Colonic mucosa (tissue), 4 donors: ENCODE data around the gene OMA1. TPM values are rescaled to one million over a fixed set of nuclear protein-coding genes. Genes with fewer than 3 reads are reported as not detected.
"Not testable (repeated sequence)": the region's sequence is repeated elsewhere in the genome, so short reads cannot be mapped to it uniquely, and the experiment has no call there.

ENCODE experiments used
- DNase-seq: peaks from one replicate; pipeline ENCODE4 v3.0.0-alpha.2; 2020
- H3K27ac ChIP-seq: fragments of 200-600 bp; one replicate; pipeline ENCODE4 v1.8.0; 2021
- H3K27me3 ChIP-seq: fragments of 200-600 bp; one replicate; pipeline ENCODE4 v1.8.0; 2021
- H3K36me3 ChIP-seq: fragments of 200-600 bp; one replicate; pipeline ENCODE4 v1.8.0; 2021
- H3K4me1 ChIP-seq: fragments of 200-600 bp; one replicate; pipeline ENCODE4 v1.8.0; 2021; ENCODE audit warnings: mild to moderate bottlenecking
- H3K4me3 ChIP-seq: fragments of 200-600 bp; one replicate; pipeline ENCODE4 v1.8.0; 2021
- H3K9ac ChIP-seq, 2 donors: one replicate each; pipeline ENCODE4 v1.7.0; 2013; ENCODE audit warnings: control low read depth in 2 of 2, low read depth in 2 of 2, low read length in 2 of 2
- H3K9me3 ChIP-seq: fragments of 200-600 bp; one replicate; pipeline ENCODE4 v1.8.0; 2021
- intact Hi-C: fragments of 100-400 bp; cut with DNase I; formaldehyde crosslinking; loops from one replicate; pipeline ENCODE4 v1.14.1; 2022
- total RNA-seq, 2 donors: library from RNA; stranded (reverse); fragmentation: NEBNext Ultra II Directional in 1 of 2; extraction: Animal tissue kit (Norgen Biotek cat#: 25700) in 1 of 2; gene quantifications; one replicate each; pipeline ENCODE4 v1.2.1, GENCODE V29; 2021
- TF ChIP-seq, protein P1 (sequence below): fragments of 200-600 bp; IDR thresholded peaks from one replicate; pipeline ENCODE4 v1.8.0; 2022; ENCODE audit warnings: antibody characterized with exemption, mild to moderate bottlenecking
- donor health status: healthy.
- donor health status: DM: no; HTN: no; CAD: no.
- donor health status: DM: no; HTN: no; CAD: no.

Gene OMA1
- total RNA-seq, 2 donors from 2014 or later, result 30.4 to 32.3 TPM

DNA sequence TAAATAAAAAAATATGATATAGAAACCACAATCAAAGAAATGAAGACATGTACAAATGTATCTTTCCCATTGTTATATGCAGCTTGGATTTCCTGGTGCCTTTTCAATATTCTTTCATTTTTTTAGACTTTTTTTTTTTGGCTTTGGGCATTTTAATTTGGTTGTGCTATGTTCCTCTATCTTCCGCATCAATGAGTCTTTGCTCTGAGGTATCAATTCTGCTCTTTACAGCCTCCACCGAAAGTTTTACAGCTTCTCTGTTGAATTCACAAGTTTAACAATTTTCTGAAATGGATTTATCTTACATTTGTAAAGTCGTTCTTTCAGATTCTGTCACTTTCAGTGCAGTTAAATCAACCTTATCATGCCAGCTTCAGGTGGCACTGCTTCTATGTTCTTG lies 50.5 kb downstream of the OMA1 start:
- TF ChIP-seq, protein P1, sequence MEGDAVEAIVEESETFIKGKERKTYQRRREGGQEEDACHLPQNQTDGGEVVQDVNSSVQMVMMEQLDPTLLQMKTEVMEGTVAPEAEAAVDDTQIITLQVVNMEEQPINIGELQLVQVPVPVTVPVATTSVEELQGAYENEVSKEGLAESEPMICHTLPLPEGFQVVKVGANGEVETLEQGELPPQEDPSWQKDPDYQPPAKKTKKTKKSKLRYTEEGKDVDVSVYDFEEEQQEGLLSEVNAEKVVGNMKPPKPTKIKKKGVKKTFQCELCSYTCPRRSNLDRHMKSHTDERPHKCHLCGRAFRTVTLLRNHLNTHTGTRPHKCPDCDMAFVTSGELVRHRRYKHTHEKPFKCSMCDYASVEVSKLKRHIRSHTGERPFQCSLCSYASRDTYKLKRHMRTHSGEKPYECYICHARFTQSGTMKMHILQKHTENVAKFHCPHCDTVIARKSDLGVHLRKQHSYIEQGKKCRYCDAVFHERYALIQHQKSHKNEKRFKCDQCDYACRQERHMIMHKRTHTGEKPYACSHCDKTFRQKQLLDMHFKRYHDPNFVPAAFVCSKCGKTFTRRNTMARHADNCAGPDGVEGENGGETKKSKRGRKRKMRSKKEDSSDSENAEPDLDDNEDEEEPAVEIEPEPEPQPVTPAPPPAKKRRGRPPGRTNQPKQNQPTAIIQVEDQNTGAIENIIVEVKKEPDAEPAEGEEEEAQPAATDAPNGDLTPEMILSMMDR, result no peak
- Histone ChIP-seq H3K9ac (no peak overlapping the region), H3K27ac (no peak overlapping the region), H3K9me3 (no peaks in the 10 kb centered on the region), H3K4me1 (no peaks in the 10 kb centered on the region), H3K27me3 (no peaks in the 10 kb centered on the region), H3K36me3 (no peaks in the 10 kb centered on the region), H3K4me3 (no peak overlapping the region)
- intact Hi-C loops, result no loop called here
- DNase-seq, result no peak

DNA sequence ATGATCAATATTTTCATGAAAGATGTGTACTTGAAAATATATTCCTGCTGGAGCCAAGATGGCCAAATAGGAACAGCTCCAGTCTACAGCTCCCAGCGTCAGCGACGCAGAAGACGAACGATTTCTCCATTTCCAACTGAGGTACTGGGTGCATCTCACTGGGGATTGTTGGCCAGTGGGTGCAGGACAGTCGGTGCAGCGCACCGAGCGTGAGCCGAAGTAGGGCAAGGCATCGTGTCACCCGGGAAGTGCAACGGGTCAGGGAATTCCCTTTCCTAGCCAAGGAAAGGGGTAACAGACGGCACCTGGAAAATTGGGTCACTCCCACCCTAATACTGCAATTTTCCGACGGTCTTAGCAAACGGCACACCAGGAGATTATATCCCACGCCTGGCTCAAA lies 57.6 kb downstream of the OMA1 start:
- H3K4me1 ChIP-seq, H3K9ac ChIP-seq, intact Hi-C loops, H3K4me3 ChIP-seq, H3K9me3 ChIP-seq, H3K36me3 ChIP-seq, H3K27me3 ChIP-seq, DNase-seq, H3K27ac ChIP-seq: not testable (repeated sequence)

DNA sequence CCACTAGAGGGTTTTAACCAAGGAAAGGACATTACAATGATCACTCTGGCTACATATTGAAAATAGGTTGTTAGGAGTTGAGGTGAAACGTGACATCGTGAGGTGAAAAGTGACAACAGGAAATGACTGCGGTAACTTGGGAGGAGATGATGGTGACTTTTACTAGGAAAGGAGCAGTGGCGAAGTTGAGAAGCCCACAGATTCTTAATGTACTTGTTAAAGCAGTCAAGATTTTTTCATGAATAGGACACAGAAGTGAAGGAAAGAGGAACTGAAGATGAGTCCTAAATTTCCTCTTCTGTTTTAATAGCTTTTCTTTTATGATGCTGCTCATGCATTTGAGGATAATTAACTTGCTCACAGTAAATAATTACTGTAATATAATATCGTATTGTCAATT lies 59.5 kb downstream of the OMA1 start:
- Histone ChIP-seq H3K36me3 (no peaks in the 10 kb centered on the region), H3K4me1 (no peaks in the 10 kb centered on the region), H3K9me3 (no peaks in the 10 kb centered on the region), H3K27ac (no peak overlapping the region), H3K9ac (no peak overlapping the region), H3K27me3 (no peaks in the 10 kb centered on the region), H3K4me3 (no peak overlapping the region)
- TF ChIP-seq, protein P1, result no peak
- no peak for DNase-seq
- intact Hi-C loops, result no loop called here

DNA sequence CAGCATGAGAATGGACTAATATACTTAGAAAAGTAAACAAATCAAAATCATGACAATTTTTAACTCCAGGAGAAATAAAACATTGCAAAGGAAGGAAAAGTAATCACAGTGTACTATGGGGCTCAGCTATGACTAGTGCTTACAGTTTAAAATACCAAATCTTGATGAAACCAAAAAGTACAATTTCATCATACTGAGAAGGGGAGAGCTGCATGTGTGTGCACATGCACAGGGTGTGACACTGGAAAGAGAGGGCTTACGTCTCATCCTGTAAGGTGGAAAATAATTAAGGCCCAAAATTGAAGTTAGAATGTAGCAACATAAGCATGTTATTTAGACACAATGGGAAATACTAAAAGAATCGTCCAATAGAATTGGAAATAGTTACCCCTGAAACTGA lies 64.6 kb downstream of the OMA1 start:
- Histone ChIP-seq H3K9me3 (no peaks in the 10 kb centered on the region), H3K27ac (no peak overlapping the region), H3K36me3 (no peaks in the 10 kb centered on the region), H3K9ac (no peak overlapping the region), H3K27me3 (no peaks in the 10 kb centered on the region), H3K4me1 (no peaks in the 10 kb centered on the region), H3K4me3 (no peak overlapping the region)
- TF ChIP-seq, protein P1, result no peak
- intact Hi-C loops, result no loop called here
- DNase-seq, result no peak

DNA sequence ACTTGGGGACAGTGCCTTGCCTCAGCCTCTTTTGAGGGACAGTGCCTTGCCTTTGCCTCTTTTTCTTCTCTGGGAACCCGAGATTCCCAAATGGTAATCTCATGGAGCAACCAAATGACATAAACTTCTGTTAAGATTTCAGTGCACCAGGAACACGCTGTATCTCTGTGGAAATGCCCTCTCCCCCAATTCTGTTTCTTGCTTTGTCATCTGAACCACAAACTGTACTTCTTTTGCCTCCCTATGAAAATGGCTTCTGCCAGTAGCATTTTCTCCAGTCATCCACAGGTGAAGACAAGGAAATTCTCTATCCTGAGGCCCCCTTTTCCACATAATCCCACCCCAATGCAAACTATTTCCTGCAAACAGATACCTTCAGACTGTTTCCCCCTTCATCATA lies 66.3 kb downstream of the OMA1 start:
- intact Hi-C loops, result no loop called here
- TF ChIP-seq, protein P1, result no peak
- no peak for DNase-seq
- Histone ChIP-seq H3K4me1 (no peaks in the 10 kb centered on the region), H3K27ac (no peak overlapping the region), H3K27me3 (no peaks in the 10 kb centered on the region), H3K4me3 (no peak overlapping the region), H3K9me3 (no peaks in the 10 kb centered on the region), H3K36me3 (no peaks in the 10 kb centered on the region), H3K9ac (no peak overlapping the region)

DNA sequence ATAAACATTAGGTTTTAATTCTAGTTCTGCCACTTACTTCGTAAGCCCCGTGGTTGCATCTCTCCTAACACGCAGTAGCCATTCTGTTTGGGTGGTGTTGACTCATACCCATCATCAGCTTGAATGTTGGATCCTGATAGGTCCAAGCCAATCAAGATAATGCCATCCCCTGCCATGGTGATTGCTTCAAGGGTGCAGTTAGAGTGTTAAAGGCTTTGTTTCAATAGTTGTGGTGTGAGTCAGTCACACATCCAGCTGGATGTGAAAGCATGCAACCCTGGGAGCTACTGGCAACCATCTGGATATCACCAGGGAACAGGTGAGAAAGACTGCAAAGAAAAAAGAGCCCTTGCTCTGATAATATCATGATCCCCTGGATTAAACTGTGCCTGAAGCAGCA lies 69.1 kb downstream of the OMA1 start:
- TF ChIP-seq, protein P1, result no peak
- Histone ChIP-seq H3K27me3 (no peaks in the 10 kb centered on the region), H3K9ac (no peak overlapping the region), H3K36me3 (no peaks in the 10 kb centered on the region), H3K4me3 (no peak overlapping the region), H3K9me3 (no peaks in the 10 kb centered on the region), H3K27ac (no peak overlapping the region), H3K4me1 (no peaks in the 10 kb centered on the region)
- intact Hi-C loops, result no loop called here
- no peak for DNase-seq
